ENCODE results near the gene CPEB3.

Gene CPEB3

GRCh38 chr10:92241501-92241900 lies 49.4 kb downstream of the CPEB3 start:
- POLR2A ChIA-PET: interaction anchor here (1.3 kb wide), 1 partner anchor 50 kb away, joined by 3 read pairs; the partner anchor contains the start of gene MARCHF5
- CTCF ChIA-PET: no interaction called here
- TF ChIP-seq FOXM1 (IDR thresholded peaks at IDR 0.05; ENCODE audit: borderline replicate concordance) (no peak), LEF1 (IDR thresholded peaks at IDR 0.05; ENCODE audit: borderline replicate concordance) (no peak), NFRKB (IDR thresholded peaks at IDR 0.05) (no peak), FOXK2 (IDR thresholded peaks at IDR 0.05) (no peak), SUZ12 (IDR thresholded peaks at IDR 0.05) (no peak), SP1 (IDR thresholded peaks at IDR 0.05) (no peak), TARDBP (IDR thresholded peaks at IDR 0.05) (no peak), BHLHE40 (IDR thresholded peaks at IDR 0.05; ENCODE audit: borderline replicate concordance) (no peak), ELF4 (IDR thresholded peaks at IDR 0.05) (no peak), L3MBTL2 (conservative IDR thresholded peaks at IDR 0.05) (no peak), CTBP1 (IDR thresholded peaks at IDR 0.05; ENCODE audit: borderline replicate concordance) (no peak), ARNT (IDR thresholded peaks at IDR 0.05) (no peak), HDGF (IDR thresholded peaks at IDR 0.05; ENCODE audit: borderline replicate concordance) (no peak), PKNOX1 (IDR thresholded peaks at IDR 0.05) (no peak), ZNF384 (IDR thresholded peaks at IDR 0.05) (no peak)
- no peak for DNase-seq (ENCODE audit: extremely low spot score)

- POLR2A ChIA-PET: interaction anchor here (1.3 kb wide), 1 partner anchor 50 kb away, joined by 3 read pairs; the partner anchor contains the start of gene MARCHF5
Measured at GRCh38 chr10:92241158-92241500, 49.7 kb downstream of the CPEB3 start.

GRCh38 chr10:92240289-92241157 lies 50.4 kb downstream of the CPEB3 start:
- ChIA-PET POLR2A (interaction anchor here (1.3 kb wide), 1 partner anchor 51 kb away, joined by 3 read pairs; the partner anchor contains the start of gene MARCHF5), CTCF (no interaction called here)
- TF ChIP-seq FOXM1 (IDR thresholded peaks at IDR 0.05; ENCODE audit: borderline replicate concordance) (no peak), L3MBTL2 (conservative IDR thresholded peaks at IDR 0.05) (no peak), NFRKB (IDR thresholded peaks at IDR 0.05) (no peak), CTBP1 (IDR thresholded peaks at IDR 0.05; ENCODE audit: borderline replicate concordance) (no peak), SP1 (IDR thresholded peaks at IDR 0.05) (no peak), HDGF (IDR thresholded peaks at IDR 0.05; ENCODE audit: borderline replicate concordance) (no peak), LEF1 (IDR thresholded peaks at IDR 0.05; ENCODE audit: borderline replicate concordance) (no peak), FOXA1 (IDR thresholded peaks at IDR 0.05) (no peak), ARNT (IDR thresholded peaks at IDR 0.05) (no peak), FOXK2 (IDR thresholded peaks at IDR 0.05) (no peak), ZNF384 (IDR thresholded peaks at IDR 0.05) (no peak), SUZ12 (IDR thresholded peaks at IDR 0.05) (no peak), TARDBP (IDR thresholded peaks at IDR 0.05) (no peak), PKNOX1 (IDR thresholded peaks at IDR 0.05) (no peak), BHLHE40 (IDR thresholded peaks at IDR 0.05; ENCODE audit: borderline replicate concordance) (no peak), ELF4 (IDR thresholded peaks at IDR 0.05) (no peak)
- peak; percentile 78 for DNase-seq (ENCODE audit: extremely low spot score)

More at GRCh38 chr10:92241158-92241500, 49.7 kb downstream of the CPEB3 start:
- CTCF ChIA-PET: no interaction called here
- DNase-seq (ENCODE audit: extremely low spot score): peak; percentile 32
- TF ChIP-seq PKNOX1 (IDR thresholded peaks at IDR 0.05) (no peak), CTBP1 (IDR thresholded peaks at IDR 0.05; ENCODE audit: borderline replicate concordance) (no peak)

- DNase-seq (ENCODE audit: extremely low spot score): peak; percentile 74
- TF ChIP-seq L3MBTL2 (conservative IDR thresholded peaks at IDR 0.05) (peak; percentile 41; the same call in 1 of the 2 replicates), ELF4 (IDR thresholded peaks at IDR 0.05) (no peak)
- POLR2A ChIA-PET: no interaction called here
- CTCF ChIA-PET: no interaction called here
Measured at GRCh38 chr10:92239600-92240288, 51.1 kb downstream of the CPEB3 start.

- CTCF ChIA-PET: no interaction called here
- DNase-seq (ENCODE audit: extremely low spot score): no peak
- POLR2A ChIA-PET: no interaction called here
- TF ChIP-seq ZNF384 (IDR thresholded peaks at IDR 0.05): no peak
- TF ChIP-seq NFRKB (IDR thresholded peaks at IDR 0.05): no peak
- no peak for TF ChIP-seq ELF4 (IDR thresholded peaks at IDR 0.05)
- no peak for TF ChIP-seq FOXM1 (IDR thresholded peaks at IDR 0.05; ENCODE audit: borderline replicate concordance)
- no peak for TF ChIP-seq SUZ12 (IDR thresholded peaks at IDR 0.05)
- no peak for TF ChIP-seq PKNOX1 (IDR thresholded peaks at IDR 0.05)
- TF ChIP-seq ARNT (IDR thresholded peaks at IDR 0.05): no peak
- no peak for TF ChIP-seq FOXK2 (IDR thresholded peaks at IDR 0.05)
- no peak for TF ChIP-seq BHLHE40 (IDR thresholded peaks at IDR 0.05; ENCODE audit: borderline replicate concordance)
- no peak for TF ChIP-seq LEF1 (IDR thresholded peaks at IDR 0.05; ENCODE audit: borderline replicate concordance)
- no peak for TF ChIP-seq SP1 (IDR thresholded peaks at IDR 0.05)
- TF ChIP-seq L3MBTL2 (conservative IDR thresholded peaks at IDR 0.05): no peak
- no peak for TF ChIP-seq CTBP1 (IDR thresholded peaks at IDR 0.05; ENCODE audit: borderline replicate concordance)
- TF ChIP-seq FOXA1 (IDR thresholded peaks at IDR 0.05): no peak
- no peak for TF ChIP-seq HDGF (IDR thresholded peaks at IDR 0.05; ENCODE audit: borderline replicate concordance)
- TF ChIP-seq TARDBP (IDR thresholded peaks at IDR 0.05): no peak
Measured at GRCh38 chr10:92239151-92239599, 51.7 kb downstream of the CPEB3 start.
